Measurements from ENCODE around the gene PAX5. TPM values are rescaled to one million over a fixed set of nuclear protein-coding genes. Genes with fewer than 3 reads are reported as not detected.

The PAX5 gene
- total RNA-seq, 1 experiment from 2014 or later = 0.03 TPM

GRCh38 chr9:36902861-36903524 is 131.1 kb downstream of the PAX5 start:
- no peak for DNase-seq (ENCODE audit: low spot score)

- DNase-seq (ENCODE audit: low spot score) = no peak
These were observed 131.9 kb downstream of the PAX5 start for GRCh38 chr9:36902080-36902716.

GRCh38 chr9:36901528-36901927 is 132.5 kb downstream of the PAX5 start:
- no peak for DNase-seq (ENCODE audit: low spot score)

GRCh38 chr9:36900856-36901220 is 133.2 kb downstream of the PAX5 start:
- no peak for DNase-seq (ENCODE audit: low spot score)

GRCh38 chr9:36900136-36900855 is 133.8 kb downstream of the PAX5 start:
- no peak for DNase-seq (ENCODE audit: low spot score)

GRCh38 chr9:36899406-36899805 is 134.7 kb downstream of the PAX5 start:
- no peak for DNase-seq (ENCODE audit: low spot score)

GRCh38 chr9:36898431-36899020 is 135.5 kb downstream of the PAX5 start:
- no peak for DNase-seq (ENCODE audit: low spot score)

- DNase-seq (ENCODE audit: low spot score) = no peak
These were observed 136.6 kb downstream of the PAX5 start for GRCh38 chr9:36897478-36897877.

- no peak for DNase-seq (ENCODE audit: low spot score)
These were observed 137.0 kb downstream of the PAX5 start for GRCh38 chr9:36897019-36897418.

GRCh38 chr9:36896296-36896695 is 137.8 kb downstream of the PAX5 start:
- DNase-seq (ENCODE audit: low spot score) = no peak

- no peak for DNase-seq (ENCODE audit: low spot score)
These were observed 138.3 kb downstream of the PAX5 start for GRCh38 chr9:36895744-36896260.

- no peak for DNase-seq (ENCODE audit: low spot score)
These were observed 139.3 kb downstream of the PAX5 start for GRCh38 chr9:36894695-36895310.

GRCh38 chr9:36893911-36894310 is 140.2 kb downstream of the PAX5 start:
- no peak for DNase-seq (ENCODE audit: low spot score)

- DNase-seq (ENCODE audit: low spot score) = no peak
These were observed 140.9 kb downstream of the PAX5 start for GRCh38 chr9:36893184-36893583.

GRCh38 chr9:36892279-36892678 is 141.8 kb downstream of the PAX5 start:
- no peak for DNase-seq (ENCODE audit: low spot score)

- DNase-seq (ENCODE audit: low spot score) = no peak
These were observed 142.7 kb downstream of the PAX5 start for GRCh38 chr9:36891341-36891811.

- no peak for DNase-seq (ENCODE audit: low spot score)
These were observed 144.2 kb downstream of the PAX5 start for GRCh38 chr9:36889844-36890243.

GRCh38 chr9:36888551-36888950 is 145.5 kb downstream of the PAX5 start:
- DNase-seq (ENCODE audit: low spot score) = no peak

GRCh38 chr9:36884721-36885120 is 149.3 kb downstream of the PAX5 start:
- DNase-seq (ENCODE audit: low spot score) = no peak

GRCh38 chr9:36882594-36882993 is 151.5 kb downstream of the PAX5 start:
- DNase-seq (ENCODE audit: low spot score) = no peak

GRCh38 chr9:36881743-36882441 is 152.2 kb downstream of the PAX5 start:
- DNase-seq (ENCODE audit: low spot score) = no peak
